Upper lobe of left lung (tissue), 6 donors: Measurements from ENCODE around the gene ATP11A. TPM values are rescaled to one million over a fixed set of nuclear protein-coding genes. Genes with fewer than 3 reads are reported as not detected.

ENCODE experiments used
- ATAC-seq, 2 donors: fragments of 200-7000 bp; cut with Tn5 transposase; one replicate each; pipeline ENCODE4 v1.9.1; 2022; ENCODE audit warnings: mild to moderate bottlenecking in 2 of 2, moderate library complexity in 2 of 2; ENCODE audit not compliant: low FRiP score in 2 of 2
- DNase-seq, 2 donors: peaks; one replicate each; pipeline ENCODE4 v3.0.0-alpha.2; 2019 to 2020
- H3K27ac ChIP-seq, 4 donors: fragments of 200-600 bp; sonication (generic); one replicate each; pipeline ENCODE4 v1.5.1; 2016 to 2019
- H3K27me3 ChIP-seq, 4 donors: fragments of 200-600 bp; sonication (generic); one replicate each; pipeline ENCODE4 v1.5.1; 2017 to 2019
- H3K36me3 ChIP-seq, 4 donors: fragments of 200-600 bp; sonication (generic); one replicate each; pipeline ENCODE4 v1.5.1; 2016 to 2019
- H3K4me1 ChIP-seq, 4 donors: fragments of 200-600 bp; sonication (generic); one replicate each; pipeline ENCODE4 v1.5.1; 2018 to 2019
- H3K4me3 ChIP-seq, 4 donors: fragments of 200-600 bp; sonication (generic); one replicate each; pipeline ENCODE4 v1.5.1; 2017 to 2019; ENCODE audit warnings: mild to moderate bottlenecking in 2 of 4, moderate library complexity in 1 of 4
- H3K9me3 ChIP-seq, 4 donors: fragments of 200-600 bp; sonication (generic); one replicate each; pipeline ENCODE4 v1.5.1; 2018 to 2019
- CTCF ChIP-seq, 6 experiments: fragments of 450-650 bp in 4 of 6; fragments of 200-600 bp in 2 of 6; sonication (generic) in 2 of 6; IDR thresholded peaks; one replicate each; pipeline ENCODE4 v1.5.1; 2016 to 2019; ENCODE audit warnings: antibody characterized with exemption in 6 of 6
- EP300 ChIP-seq, 4 donors: sonication (generic); formaldehyde crosslinking; IDR thresholded peaks; one replicate each; pipeline ENCODE4 v1.5.1; 2017; ENCODE audit warnings: antibody characterized with exemption in 4 of 4, control low read depth in 2 of 4
- POLR2A ChIP-seq, 4 donors: fragments of 450-650 bp; IDR thresholded peaks; one replicate each; pipeline ENCODE4 v1.5.1; 2016 to 2017; ENCODE audit warnings: antibody characterized with exemption in 4 of 4, mild to moderate bottlenecking in 2 of 4
- POLR2AphosphoS5 ChIP-seq, 2 donors: sonication (generic); formaldehyde crosslinking; IDR thresholded peaks; one replicate each; pipeline ENCODE4 v1.5.1; 2017; ENCODE audit warnings: antibody characterized with exemption in 2 of 2
- WGBS, 2 donors: methylation state at CpG; one replicate each; pipeline ENCODE4 v1.1.5; 2017 to 2018; 5-methylcytosine and 5-hydroxymethylcytosine counted together
- total RNA-seq, 6 donors: library from RNA; depleted of rRNA in 4 of 6; stranded (reverse); fragments of >200 nt in 4 of 6; gene quantifications; one replicate each; pipeline versions ENCODE4 v1.1.0 to v1.2.1, GENCODE V29; 2016 to 2021
- donor health status: DM: no; HTN: no; CAD: no; lungs with moderate emphysema.
- donor health status: DM: no; HTN: yes; CAD: no; lungs with severe emphysema.

Gene ATP11A
- total RNA-seq, 6 donors from 2014 or later = 159 to 285 (median 260) TPM

- ATAC-seq = no peak
Observed at GRCh38 chr13:112757759-112758086, 67.9 kb downstream of the ATP11A start.

GRCh38 chr13:112759053-112759452 is 69.2 kb downstream of the ATP11A start:
- Histone ChIP-seq H3K4me3 (no peak overlapping the region), H3K27ac (no peak overlapping the region), H3K27me3 (no peaks in the 10 kb centered on the region), H3K36me3 (peaks cover 0 to 3% (median 2%) of the 10 kb centered on the region in 4 donors), H3K4me1 (peaks cover 20 to 39% (median 31%) of the 10 kb centered on the region in 4 donors), H3K9me3 (no peaks in the 10 kb centered on the region)
- ATAC-seq = no peak
- no peak for DNase-seq
- TF ChIP-seq POLR2A (IDR thresholded peaks at IDR 0.05) (no peak), POLR2AphosphoS5 (IDR thresholded peaks at IDR 0.05) (no peak), CTCF (IDR thresholded peaks at IDR 0.05) (no peak), EP300 (IDR thresholded peaks at IDR 0.05) (no peak)
- WGBS, 2 donors = 83 to 85% methylated on average over 8 to 9 of the region's 9 CpGs

More at GRCh38 chr13:112757759-112758086, 67.9 kb downstream of the ATP11A start:
- 87 to 96% methylated on average over 10 of the region's 10 CpGs for WGBS, 2 donors
- TF ChIP-seq CTCF (IDR thresholded peaks at IDR 0.05) (no peak), EP300 (IDR thresholded peaks at IDR 0.05) (no peak), POLR2A (IDR thresholded peaks at IDR 0.05) (no peak), POLR2AphosphoS5 (IDR thresholded peaks at IDR 0.05) (no peak)
- H3K4me1 ChIP-seq = peaks cover 20 to 41% (median 31%) of the 10 kb centered on the region in 4 donors
- H3K36me3 ChIP-seq = peaks cover 0 to 3% (median 2%) of the 10 kb centered on the region in 4 donors
- DNase-seq = peak in 1 of 2 donors; percentile 18
- H3K9me3 ChIP-seq = no peaks in the 10 kb centered on the region
- H3K27ac ChIP-seq = no peak overlapping the region
- H3K4me3 ChIP-seq = no peak overlapping the region
- no peaks in the 10 kb centered on the region for H3K27me3 ChIP-seq

- 56 to 62% methylated on average over 11 of the region's 11 CpGs for WGBS, 2 donors
- Histone ChIP-seq H3K27me3 (no peaks in the 10 kb centered on the region), H3K4me3 (no peak overlapping the region), H3K9me3 (no peaks in the 10 kb centered on the region), H3K4me1 (peaks cover 20 to 42% (median 35%) of the 10 kb centered on the region in 4 donors), H3K27ac (peak overlapping the region in 1 of 4 donors; percentile 33), H3K36me3 (peaks cover 0 to 3% (median 0%) of the 10 kb centered on the region in 4 donors)
- no peak for ATAC-seq
- no peak for DNase-seq
- TF ChIP-seq CTCF (IDR thresholded peaks at IDR 0.05) (no peak), POLR2A (IDR thresholded peaks at IDR 0.05) (no peak), POLR2AphosphoS5 (IDR thresholded peaks at IDR 0.05) (no peak), EP300 (IDR thresholded peaks at IDR 0.05) (no peak)
Observed at GRCh38 chr13:112759827-112760226, 70.0 kb downstream of the ATP11A start.

- WGBS, 2 donors = 36 to 55% methylated on average over 3 of the region's 3 CpGs
Observed at GRCh38 chr13:112760435-112760834, 70.6 kb downstream of the ATP11A start.

More at GRCh38 chr13:112760435-112760834, 70.6 kb downstream of the ATP11A start:
- H3K36me3 ChIP-seq = peaks cover 0 to under 1% (median 0%) of the 10 kb centered on the region in 4 donors
- DNase-seq (no peak), ATAC-seq (no peak)
- TF ChIP-seq POLR2AphosphoS5 (IDR thresholded peaks at IDR 0.05) (no peak), EP300 (IDR thresholded peaks at IDR 0.05) (no peak), POLR2A (IDR thresholded peaks at IDR 0.05) (no peak), CTCF (IDR thresholded peaks at IDR 0.05) (no peak)
- no peaks in the 10 kb centered on the region for H3K27me3 ChIP-seq
- H3K4me3 ChIP-seq = peak overlapping the region in 2 of 4 donors; percentile 32 to 35
- H3K9me3 ChIP-seq = no peaks in the 10 kb centered on the region
- peak overlapping the region in 2 of 4 donors; percentile 33 to 64 for H3K27ac ChIP-seq
- peaks cover 20 to 47% (median 37%) of the 10 kb centered on the region in 4 donors for H3K4me1 ChIP-seq
